A204.1 (cell line): ENCODE data around the gene PABPC1L2A.
"Not testable (repeated sequence)": the region's sequence is repeated elsewhere in the genome, so short reads cannot be mapped to it uniquely, and the experiment has no call there.

Experiments
- FAIRE-seq: peaks from 2 replicates; lab custom pipeline; 2012; peaks lifted over from hg19 to GRCh38; lab: Jason Lieb, UNC

Gene PABPC1L2A

DNA sequence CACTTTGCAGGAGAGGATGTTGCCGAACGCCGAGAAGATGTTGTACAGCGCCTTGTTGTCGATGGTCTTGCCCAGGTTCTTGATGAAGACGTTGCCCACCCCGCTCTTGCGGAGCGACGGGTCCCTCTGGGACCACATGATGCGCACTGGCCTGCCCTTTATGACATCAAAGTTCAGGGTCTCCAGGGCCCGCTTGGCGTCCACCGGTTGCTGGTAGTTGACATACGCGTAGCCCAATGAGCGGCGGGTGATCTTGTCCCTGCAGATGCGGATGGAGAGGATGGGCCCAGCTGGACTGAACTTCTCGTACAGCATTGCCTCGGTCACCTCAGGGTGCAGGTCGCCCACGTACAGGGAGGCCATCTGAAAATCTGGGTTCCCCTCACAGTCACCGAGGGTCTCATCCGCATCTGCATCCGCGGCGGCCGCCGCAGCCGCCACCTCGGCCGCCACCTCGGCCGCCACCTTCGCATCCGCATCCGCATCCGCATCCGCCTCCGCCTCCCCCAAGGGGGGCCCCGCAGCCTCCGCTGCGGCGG lies at the start of gene PABPC1L2A:
Gene PABPC1L2A, minus strand, starts transcription at position 489 of the 539 bp plus-strand sequence. Its CDS starts 126 bp downstream, at position 363.
- FAIRE-seq = not testable (repeated sequence)

DNA sequence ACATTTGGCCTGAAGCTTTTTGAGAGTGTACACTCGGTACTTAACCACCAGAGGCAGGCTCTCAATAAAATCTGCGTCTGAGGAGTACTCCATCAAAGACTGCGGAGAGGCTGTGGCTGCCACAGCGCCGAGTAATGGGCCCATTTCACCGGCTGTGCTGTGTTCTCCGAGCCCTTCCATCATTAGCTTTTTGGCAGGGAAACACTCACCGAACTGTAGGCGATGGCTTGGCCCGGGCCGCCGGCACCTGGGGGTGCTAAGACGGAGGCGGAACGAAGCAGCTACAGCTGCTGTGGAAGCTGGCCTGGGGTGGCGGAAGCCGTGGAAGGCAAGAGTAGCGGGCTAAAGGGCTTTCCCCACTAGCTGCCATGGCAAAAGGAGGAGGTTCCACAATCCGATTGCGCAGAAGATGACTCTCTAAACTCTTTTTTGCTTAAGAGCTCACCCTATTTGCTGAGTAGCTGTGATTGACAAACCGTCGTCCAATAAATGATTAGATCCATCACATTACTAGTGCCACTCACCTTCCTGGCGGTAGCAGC lies 48.5 kb upstream of the PABPC1L2A start:
- no peak for FAIRE-seq

DNA sequence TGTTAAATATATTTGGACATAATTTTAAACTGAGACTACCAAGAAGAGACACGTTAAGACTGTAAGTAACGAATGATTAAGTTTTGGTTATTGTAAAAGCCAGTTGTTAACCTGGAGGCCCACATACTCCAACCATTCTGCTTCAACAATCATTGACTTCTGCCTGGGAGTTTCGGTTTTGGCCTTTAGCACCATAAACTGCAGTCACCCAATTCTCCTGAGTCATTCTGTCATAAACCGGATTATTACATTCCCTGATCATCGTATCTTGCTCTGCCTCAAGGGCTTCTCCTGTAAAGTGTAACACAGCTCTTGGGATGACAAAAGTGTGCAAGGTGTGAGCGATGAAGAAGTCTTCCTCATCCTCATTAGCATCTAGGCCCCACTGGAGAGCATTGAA lies 46.9 kb upstream of the PABPC1L2A start:
- FAIRE-seq = no peak

DNA sequence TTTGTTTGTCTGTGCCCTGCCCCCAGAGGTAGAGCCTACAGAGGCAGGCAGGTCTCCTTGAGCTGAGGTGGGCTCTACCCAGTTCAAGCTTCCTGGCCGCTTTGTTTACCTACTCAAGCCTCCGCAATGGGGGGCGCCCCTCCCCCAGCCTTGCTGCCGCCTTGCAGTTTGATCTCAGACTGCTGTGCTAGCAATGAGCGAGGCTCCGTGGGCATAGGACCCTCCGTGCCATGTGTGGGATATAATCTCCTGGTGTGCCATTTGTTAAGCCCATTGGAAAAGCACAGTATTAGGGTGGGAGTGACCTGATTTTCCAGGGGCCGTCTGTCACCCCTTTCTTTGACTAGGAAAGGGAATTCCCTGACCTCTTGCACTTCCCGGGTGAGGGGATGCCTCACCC lies 20.2 kb upstream of the PABPC1L2A start:
- FAIRE-seq = not testable (repeated sequence)

DNA sequence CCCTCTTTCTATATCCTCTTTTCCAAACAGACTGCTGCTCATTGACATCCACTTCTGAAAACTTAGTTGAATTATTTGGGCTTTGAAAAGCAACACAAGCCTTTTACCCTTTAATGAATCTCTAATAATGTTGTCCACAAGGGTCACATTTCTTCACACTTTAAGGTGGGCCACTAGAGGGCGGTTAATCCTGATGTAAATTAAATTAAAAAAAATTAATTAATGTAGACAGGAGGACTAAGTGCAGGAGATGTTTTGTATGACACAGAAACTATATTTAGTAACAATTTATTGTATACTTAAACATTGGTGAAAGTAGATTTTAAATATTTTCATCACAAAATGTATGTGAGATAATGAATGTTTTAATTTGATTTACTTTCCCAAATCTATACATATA lies 7.5 kb upstream of the PABPC1L2A start:
- peak; percentile 72 for FAIRE-seq

DNA sequence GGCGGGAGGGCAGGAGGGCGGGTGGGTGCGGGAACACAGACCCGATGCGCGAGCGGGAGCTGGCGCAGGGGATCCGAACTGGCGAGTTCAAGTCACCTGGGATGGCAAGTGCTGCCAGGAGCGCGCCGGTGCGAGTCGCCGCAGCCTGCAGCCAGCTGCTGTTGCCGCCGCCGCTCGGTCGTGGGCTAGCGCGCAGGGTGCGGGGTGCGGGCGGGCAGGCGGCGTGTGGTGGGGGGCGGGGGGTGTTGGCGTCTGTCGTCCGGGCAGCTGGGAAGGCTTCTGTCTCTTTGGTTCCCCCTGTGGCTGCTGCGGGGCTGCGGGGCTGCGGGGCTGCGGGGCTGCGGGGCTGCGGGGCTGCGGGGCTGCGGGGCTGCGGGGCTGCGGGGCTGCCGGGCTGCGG lies 572 bp upstream of the PABPC1L2A start:
- FAIRE-seq = not testable (repeated sequence)

DNA sequence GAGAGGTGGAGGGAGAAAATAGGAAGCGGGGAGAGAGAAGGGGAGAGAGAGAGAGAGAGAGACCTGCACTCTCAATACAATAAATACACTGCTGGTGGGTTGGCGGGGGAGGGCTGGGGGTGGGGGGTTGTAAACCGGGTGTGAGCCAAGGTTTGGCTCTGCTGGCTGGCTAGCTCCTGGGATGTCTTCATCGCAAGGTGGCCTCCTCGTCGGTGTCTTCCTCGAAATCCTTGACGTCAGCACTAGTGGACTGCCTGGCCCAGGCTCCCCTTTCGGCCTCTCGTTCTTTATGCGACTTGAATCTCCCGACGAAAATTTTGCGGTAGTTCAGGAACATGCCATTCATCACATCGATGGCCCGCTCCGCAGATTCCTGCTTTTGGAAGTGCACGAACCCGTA lies 715 bp downstream of the PABPC1L2A start:
- FAIRE-seq = not testable (repeated sequence)

DNA sequence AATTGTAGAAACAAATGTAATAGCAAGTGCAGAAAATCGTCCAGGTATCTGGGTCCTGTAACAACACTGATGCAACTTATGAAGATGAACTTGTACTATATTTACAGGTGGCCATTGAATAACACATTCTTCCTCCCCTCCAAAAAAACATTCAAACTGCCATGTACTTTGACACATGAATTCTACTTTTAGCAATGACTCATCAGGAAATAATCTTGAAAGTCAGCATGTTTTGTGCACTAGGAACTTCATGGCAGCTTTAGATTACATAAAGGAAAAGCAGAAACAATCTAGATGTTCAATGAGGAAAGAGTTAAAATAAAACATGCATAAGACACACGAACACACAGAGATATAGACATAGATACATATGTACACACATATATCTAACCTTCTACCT lies 2.5 kb downstream of the PABPC1L2A start:
- FAIRE-seq = no peak

DNA sequence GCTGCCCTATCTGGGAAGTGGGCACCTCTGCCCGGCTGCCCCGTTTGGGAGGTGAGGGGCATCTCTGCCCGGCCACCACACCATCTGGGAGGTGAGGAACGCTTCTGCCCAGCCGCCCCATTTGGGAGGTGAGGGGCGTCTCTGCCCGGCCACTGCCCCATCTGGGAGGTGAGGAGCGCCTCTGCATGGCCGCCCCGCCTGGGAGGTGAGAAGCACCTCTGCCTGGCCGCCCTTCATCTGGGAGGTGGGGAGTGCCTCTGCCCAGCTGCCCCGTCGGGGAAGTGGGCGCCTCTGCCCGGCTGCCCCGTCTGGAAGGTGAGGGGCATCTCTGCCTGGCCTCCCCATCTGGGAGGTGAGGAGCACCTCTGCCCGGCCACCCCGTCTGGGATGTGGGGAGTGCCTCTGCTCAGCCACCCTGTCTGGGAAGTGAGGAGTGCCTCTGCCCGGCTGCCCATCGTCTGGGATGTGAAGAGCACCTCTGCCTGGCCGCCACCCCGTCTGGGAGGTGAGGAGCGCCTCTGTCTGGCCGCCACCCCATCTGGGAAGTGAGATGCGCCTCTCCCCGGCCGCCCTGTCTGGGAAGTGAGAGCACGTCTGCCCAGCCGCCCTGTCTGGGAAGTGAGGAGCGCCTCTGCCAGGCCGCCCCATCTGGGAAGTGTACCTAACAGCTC lies 9.8 kb downstream of the PABPC1L2A start:
- FAIRE-seq = no peak

DNA sequence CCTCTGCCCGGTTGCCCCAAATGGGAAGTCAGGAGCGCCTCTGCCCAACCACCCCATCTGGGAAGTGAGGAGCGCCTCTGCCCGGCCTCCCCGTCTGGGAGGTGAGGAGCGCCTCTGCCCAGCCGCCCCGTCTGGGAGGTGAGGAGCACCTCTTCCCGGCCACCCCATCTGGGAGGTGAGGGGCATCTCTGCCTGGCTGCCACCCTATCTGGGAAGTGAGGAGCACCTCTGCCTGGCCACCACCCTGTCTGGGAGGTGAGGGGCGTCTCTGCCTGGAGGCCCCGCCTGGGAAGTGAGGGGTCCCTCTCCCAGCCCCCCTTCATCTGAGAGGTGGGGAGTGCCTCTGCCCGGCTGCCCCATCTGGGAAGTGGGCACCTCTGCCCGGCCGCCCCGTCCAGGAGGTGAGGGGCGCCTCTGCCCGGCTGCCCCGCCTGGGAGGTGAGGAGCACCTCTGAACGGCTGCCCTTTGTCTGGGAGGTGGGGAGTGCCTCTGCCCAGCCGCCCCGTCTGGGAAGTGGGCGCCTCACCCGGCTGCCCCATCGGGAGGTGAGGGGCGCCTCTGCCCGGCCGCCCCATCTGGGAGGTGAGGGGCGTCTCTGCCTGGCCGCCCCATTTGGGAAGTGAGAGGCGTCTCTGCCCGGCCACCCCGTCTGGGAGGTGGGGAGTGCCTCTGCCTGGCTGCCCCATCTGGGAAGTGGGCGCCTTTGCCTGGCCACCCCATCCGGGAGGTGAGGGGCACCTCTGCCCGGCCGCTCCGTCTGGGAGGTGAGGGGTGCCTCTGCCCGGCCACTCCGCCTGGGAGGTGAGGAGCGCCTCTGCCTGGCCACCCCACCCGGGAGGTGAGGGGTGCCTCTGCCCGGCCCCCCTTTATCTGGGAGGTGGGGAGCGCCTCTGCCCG lies 10.6 kb downstream of the PABPC1L2A start:
- FAIRE-seq = no peak

DNA sequence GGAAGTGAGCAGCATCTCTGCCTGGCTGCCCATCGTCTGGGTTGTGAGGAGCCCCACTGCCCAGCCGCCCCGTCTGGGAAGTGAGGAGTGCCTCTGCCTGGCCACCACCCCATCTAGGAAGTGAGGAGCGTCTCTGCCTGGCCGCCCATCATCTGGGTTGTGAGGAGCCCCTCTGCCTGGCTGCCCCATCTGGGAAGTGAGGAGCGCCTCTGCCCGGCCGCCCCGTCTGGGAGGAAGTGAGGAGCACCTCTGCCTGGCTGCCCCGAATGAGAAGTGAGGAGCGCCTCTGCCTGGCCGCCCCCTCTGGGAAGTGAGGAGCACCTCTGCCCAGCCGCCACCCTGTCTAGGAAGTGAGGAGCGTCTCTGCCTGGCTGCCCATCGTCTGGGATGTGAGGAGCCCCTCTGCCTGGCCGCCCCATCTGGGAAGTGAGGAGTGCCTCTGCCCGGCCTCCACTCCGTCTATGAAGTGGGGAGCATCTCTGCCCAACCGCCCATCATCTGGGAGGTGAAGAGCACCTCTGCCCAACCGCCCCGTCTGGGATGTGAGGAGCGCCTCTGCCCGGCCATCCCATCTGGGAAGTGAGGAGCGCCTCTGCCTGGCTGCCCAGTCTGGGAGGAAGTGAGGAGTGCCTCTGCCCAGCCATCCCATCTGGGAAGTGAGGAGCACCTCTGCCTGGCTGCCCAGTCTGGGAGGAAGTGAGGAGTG lies 11.4 kb downstream of the PABPC1L2A start:
- FAIRE-seq = not testable (repeated sequence)

DNA sequence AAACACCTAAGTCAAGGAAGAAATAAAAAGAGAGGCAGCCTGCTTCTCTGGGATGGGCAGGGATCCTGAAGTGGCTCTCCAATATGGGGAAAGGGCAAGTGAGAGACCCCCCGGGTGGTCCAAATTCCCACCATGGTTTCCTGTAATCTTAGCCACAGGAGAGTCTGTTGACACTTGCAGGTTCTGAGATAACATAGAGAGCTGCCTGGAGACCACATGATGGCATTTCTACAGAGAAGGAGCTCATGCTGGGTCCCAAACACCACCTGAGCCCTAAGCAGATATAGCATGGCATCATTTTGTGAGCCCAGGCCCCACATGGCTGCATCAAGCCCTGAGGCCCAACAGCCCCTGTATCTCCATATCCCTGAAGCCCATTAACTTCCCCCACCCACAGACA lies 50.4 kb downstream of the PABPC1L2A start:
- no peak for FAIRE-seq
